GM12892 (cell line): ENCODE measurements around the gene TPM2.

Experiments used
- DNase-seq: peaks from one replicate; pipeline ENCODE4 v3.0.0; 2011; ENCODE audit not compliant: insufficient read length
- FAIRE-seq: peaks from 2 replicates; lab custom pipeline; 2011; peaks lifted over from hg19 to GRCh38; lab: Jason Lieb, UNC
- POLR2A ChIP-seq: IDR thresholded peaks from 2 replicates; pipeline ENCODE4 v1.6.1; 2011; ENCODE audit warnings: low read depth, low read length, control low read depth
- POLR2AphosphoS5 ChIP-seq: IDR thresholded peaks from 2 replicates; pipeline ENCODE4 v1.6.1; 2011; ENCODE audit warnings: low read depth, low read length, control low read depth
- TAF1 ChIP-seq: IDR thresholded peaks from 2 replicates; pipeline ENCODE4 v1.6.1; 2011; ENCODE audit warnings: low read depth, mild to moderate bottlenecking, control low read depth, low read length, borderline replicate concordance

Gene TPM2

GRCh38 chr9:35705836-35706430, 16.2 kb upstream of the TPM2 start:
- DNase-seq = no peak
- no peak for FAIRE-seq

GRCh38 chr9:35705372-35705771, 15.6 kb upstream of the TPM2 start:
- FAIRE-seq (no peak), DNase-seq (no peak)
- TF ChIP-seq TAF1 (no peak), POLR2AphosphoS5 (no peak), POLR2A (no peak)

More at GRCh38 chr9:35705836-35706430, 16.2 kb upstream of the TPM2 start:
- no peak for TF ChIP-seq TAF1

DNA sequence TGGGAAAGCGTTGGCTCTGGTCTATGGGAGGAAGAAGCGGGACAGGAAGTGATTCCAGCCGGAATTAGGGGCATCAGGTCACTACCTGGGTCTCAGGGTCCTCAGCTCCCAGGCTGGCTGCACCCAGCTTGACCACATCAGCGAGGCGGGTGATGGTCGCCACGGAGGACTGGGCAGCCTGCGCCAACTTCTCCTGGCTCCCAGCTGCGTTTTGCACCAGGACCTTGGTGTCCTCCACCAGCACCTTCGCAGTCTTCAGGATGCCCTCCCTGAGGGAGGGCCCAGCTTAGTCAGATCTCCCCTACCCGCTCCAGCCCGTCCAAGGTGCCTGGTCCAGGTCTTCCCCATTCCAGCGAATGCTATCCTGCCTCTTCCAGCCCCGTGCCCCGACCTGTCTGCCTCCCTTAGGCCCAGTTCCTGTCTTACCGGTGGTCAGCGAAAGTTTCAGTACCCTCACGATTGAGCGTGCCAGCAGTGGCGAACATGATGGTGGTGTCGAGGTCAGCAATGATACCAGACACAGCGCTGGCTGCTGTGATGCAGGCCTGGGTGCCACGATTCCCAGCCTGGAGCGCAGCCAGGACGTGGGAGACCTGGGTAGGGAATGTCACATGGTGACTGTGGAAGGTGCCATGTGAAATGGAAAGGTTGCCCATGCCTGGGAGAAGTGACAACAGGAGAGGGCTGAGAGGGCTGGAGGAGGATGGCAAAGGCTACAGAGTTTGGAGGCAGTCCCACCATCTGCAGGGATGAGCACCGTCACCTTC, 14.4 kb upstream of the TPM2 start:
- TF ChIP-seq POLR2AphosphoS5 = no peak
- no peak for TF ChIP-seq POLR2A
- TF ChIP-seq TAF1 = no peak
- DNase-seq (no peak), FAIRE-seq (no peak)

DNA sequence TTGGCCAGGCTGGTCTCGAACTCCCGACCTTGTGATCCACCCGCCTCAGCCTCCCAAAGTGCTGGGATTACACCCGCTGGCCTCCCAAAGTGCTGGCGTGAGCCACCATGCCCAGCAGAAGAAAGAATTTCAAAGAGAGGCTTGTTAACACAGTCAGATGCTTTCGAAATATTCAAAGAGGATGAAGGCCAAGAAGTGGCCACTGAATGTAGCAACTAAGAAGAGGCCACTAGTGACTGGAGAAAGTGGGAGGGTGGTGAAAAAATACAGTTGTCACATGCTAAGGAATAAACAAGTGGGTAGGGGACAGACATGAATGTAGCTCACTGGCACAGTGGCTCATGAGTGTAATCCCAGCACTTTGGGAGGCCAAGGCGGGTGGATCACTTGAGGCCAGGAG, 13.0 kb upstream of the TPM2 start:
- no peak for TF ChIP-seq TAF1

GRCh38 chr9:35700942-35701341, 11.2 kb upstream of the TPM2 start:
- no peak for TF ChIP-seq POLR2A
- no peak for TF ChIP-seq TAF1
- no peak for TF ChIP-seq POLR2AphosphoS5
- DNase-seq = no peak
- no peak for FAIRE-seq

More for the DNA sequence above, 13.0 kb upstream of the TPM2 start:
- FAIRE-seq (no peak), DNase-seq (no peak)

DNA sequence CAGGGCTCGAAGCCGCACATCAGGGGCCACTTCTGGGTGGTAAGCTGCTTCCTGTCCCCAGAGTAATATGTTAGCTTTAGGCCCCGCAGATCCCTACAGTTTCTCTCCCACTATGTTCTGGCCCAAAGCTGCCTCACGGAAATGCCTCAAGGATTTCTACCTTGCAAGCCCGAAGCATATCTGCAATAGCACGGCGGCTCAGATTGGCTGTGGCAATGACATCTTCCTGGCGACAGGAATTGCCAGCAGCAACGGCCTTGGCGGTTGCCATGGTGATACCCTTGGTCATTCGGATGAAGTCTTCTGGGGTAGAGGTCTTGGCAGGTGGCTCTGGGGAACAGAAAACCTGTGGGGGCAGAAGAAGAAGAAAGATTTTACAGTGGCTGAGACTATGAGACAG, 10.3 kb upstream of the TPM2 start:
- no peak for FAIRE-seq
- TF ChIP-seq POLR2A = no peak
- no peak for TF ChIP-seq POLR2AphosphoS5
- no peak for TF ChIP-seq TAF1
- DNase-seq = no peak

DNA sequence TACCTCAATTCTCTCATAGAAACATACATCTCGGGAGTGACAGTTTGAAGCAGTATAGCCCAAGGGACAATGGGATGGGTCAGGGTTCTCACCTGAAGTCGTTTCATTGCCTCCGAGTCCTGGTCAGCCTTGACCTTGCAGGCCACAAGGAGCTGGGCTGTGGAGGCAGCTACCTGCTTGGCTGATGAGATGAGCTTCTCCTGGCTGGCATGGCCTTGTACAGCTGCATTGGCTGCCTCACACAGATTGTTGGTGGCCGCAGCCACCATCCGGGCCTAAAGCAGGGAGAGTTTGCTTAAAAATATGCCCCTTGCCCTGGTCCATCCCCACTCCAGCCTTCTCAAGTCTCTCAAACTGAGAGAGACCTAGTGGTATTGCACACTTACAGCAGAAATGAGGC, 8.5 kb upstream of the TPM2 start:
- FAIRE-seq (no peak), DNase-seq (no peak)
- TF ChIP-seq POLR2AphosphoS5 (no peak), TAF1 (no peak), POLR2A (no peak)

DNA sequence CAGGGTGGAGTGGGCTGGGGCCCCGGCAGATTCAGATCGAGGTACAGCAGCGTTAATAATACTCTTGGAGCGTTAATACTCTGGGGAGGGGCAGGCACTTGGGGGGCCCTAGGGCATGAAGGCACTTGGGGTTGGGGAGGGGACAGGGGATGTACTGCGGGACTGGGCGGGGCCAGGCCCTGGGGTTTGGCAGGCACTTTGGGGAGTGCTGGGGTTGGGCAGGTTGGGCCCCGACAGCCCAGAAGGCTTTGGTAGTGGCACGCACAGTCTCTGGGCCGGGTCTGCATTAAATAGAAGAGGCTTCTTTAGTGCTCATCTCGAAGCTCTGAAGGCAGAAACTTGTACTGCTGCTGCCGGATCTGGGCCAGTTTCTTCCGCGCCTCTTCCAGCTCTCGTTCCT, 7.8 kb upstream of the TPM2 start:
- FAIRE-seq = no peak
- no peak for DNase-seq

DNA sequence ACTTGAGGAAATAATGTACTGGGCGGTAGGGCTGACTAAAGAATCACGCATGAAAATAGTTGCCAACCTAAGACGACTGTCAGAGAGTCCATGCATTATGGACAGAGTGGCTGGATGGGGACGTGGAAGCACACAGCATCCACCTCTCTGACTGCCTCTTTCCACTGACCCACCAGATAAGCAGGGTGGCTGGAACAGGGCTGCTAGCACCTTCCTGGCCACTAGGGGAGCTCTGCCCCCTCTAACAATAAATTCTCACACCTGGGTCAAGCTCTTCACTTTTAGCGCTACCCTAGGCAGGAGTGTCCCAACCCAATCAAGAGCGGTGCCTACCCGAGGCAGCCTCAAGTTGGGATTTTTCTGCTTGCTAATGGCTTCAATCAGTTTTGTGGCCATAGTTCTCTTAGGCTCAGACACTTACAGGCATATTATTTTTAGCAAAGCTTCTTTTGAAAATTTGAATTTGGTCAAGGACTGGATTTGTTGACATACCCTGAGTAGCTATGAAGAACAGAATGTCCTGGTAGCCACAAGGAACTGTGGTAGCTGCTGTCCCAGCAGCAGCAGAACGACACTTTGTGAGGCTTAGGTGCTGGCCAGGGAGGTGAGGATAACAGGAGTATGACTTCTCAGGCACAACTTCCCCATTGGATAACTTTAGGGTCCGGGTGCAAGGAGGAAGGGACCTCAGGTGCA, 6.9 kb upstream of the TPM2 start:
- FAIRE-seq (peak; percentile 90), DNase-seq (peak; percentile 67)
- TF ChIP-seq POLR2AphosphoS5 (no peak), POLR2A (no peak), TAF1 (no peak)

More for the DNA sequence above, 7.8 kb upstream of the TPM2 start:
- TF ChIP-seq POLR2A (no peak), POLR2AphosphoS5 (no peak), TAF1 (no peak)

- TF ChIP-seq TAF1 (no peak), POLR2A (no peak), POLR2AphosphoS5 (no peak)
- DNase-seq (no peak), FAIRE-seq (no peak)
These were observed 6.2 kb upstream of the TPM2 start for GRCh38 chr9:35695943-35696401.

DNA sequence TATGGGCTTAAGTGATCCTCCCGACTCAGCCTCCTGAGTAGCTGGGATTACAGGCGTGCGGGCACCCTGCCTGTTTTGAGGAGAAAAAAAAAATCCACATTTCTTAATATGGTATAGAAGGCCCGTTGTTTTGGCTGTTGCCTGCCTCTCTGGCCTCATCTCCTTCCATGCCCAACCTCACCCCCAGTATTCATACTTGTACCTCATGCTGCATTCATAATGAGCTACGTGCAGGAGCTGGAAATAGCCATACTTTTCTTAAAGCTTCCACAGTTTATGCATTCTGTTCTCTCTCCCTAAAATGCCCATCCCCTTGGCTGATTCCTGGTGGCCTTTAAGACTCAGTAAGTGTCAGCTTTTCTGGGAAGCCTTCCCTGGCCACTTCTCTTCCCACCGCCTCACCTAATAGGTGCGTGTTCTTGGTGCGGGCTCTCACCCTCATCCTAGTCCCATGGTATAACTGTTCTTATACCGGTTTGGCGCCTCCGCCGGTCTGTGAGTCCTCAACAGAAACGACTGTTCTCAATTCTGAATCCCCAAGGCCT, 2.1 kb upstream of the TPM2 start:
- DNase-seq (no peak), FAIRE-seq (no peak)
- no peak for TF ChIP-seq TAF1
- TF ChIP-seq POLR2AphosphoS5 = no peak
- no peak for TF ChIP-seq POLR2A

DNA sequence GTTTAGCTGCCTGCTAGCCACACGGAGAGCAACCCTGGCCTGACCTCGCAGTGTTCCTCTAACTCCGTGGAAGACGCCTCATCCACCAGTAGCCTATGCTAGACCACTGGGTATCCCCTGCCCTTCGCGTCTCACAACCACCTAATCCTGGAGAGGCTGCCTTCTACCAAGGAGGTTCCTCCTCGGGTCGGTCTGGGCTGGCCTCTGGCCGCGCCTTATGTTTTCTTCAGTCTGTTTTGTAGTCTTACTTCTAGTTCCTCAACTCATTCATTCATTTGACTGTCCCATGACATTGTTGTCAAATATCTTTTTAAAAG, 1.6 kb upstream of the TPM2 start:
- TF ChIP-seq POLR2AphosphoS5 (no peak), POLR2A (no peak), TAF1 (no peak)
- DNase-seq = no peak
- FAIRE-seq = no peak
